Adrenal gland (tissue), 12 donors: ENCODE data around the gene DTX1. TPM values are rescaled to one million over a fixed set of nuclear protein-coding genes. Genes with fewer than 3 reads are reported as not detected.

ENCODE experiments used
- DNase-seq, 7 donors: peaks; one replicate each; pipeline ENCODE4 v3.0.0-alpha.2; 2019 to 2020
- H3K27ac ChIP-seq, 5 donors: fragments of 200-600 bp; sonication (generic) in 4 of 5; 1 replicate in 3 of 5; 2 replicates in 2 of 5; pipeline versions ENCODE4 v1.5.1 to v1.8.0; 2016 to 2020; ENCODE audit warnings: mild to moderate bottlenecking in 1 of 5
- H3K27me3 ChIP-seq: fragments of 200-600 bp; 2 replicates; pipeline ENCODE4 v1.8.0; 2021
- H3K36me3 ChIP-seq, 2 donors: fragments of 200-600 bp; replicated peaks in 1 of 2; 1 replicate in 1 of 2; 2 replicates in 1 of 2; pipeline versions ENCODE4 v1.5.1 to v1.8.0; 2018 to 2022
- H3K4me1 ChIP-seq, 2 donors: fragments of 200-600 bp; replicated peaks in 1 of 2; 1 replicate in 1 of 2; 2 replicates in 1 of 2; pipeline versions ENCODE4 v1.5.1 to v1.8.0; 2018 to 2021
- H3K4me3 ChIP-seq, 4 donors: fragments of 200-600 bp; sonication (generic) in 3 of 4; one replicate each; pipeline ENCODE4 v1.5.1; 2016 to 2018
- H3K9me3 ChIP-seq, 3 donors: fragments of 200-600 bp; sonication (generic) in 1 of 3; replicated peaks in 1 of 3; 1 replicate in 2 of 3; 2 replicates in 1 of 3; pipeline versions ENCODE4 v1.5.1 to v1.8.0; 2016 to 2021
- CTCF ChIP-seq, 6 experiments: fragments of 450-650 bp in 4 of 6; fragments of 200-600 bp in 2 of 6; sonication (generic) in 1 of 6; IDR thresholded peaks; 1 replicate in 5 of 6; 2 replicates in 1 of 6; pipeline versions ENCODE4 v1.5.1 to v1.8.0; 2016 to 2021; ENCODE audit warnings: antibody characterized with exemption in 6 of 6, mild to moderate bottlenecking in 2 of 6, moderate library complexity in 1 of 6
- POLR2A ChIP-seq, 2 donors: fragments of 450-650 bp; IDR thresholded peaks; one replicate each; pipeline ENCODE4 v1.6.1; 2017; ENCODE audit warnings: antibody characterized with exemption in 2 of 2, mild to moderate bottlenecking in 2 of 2, moderate library complexity in 1 of 2
- WGBS, 4 donors: extraction: QIAGEN DNeasy Blood & Tissue Kit in 2 of 4; methylation state at CpG; one replicate each; pipeline versions ENCODE4 v1.1.5 to v1.1.7; 2013 to 2017; 5-methylcytosine and 5-hydroxymethylcytosine counted together
- intact Hi-C, 2 donors: fragments of 100-400 bp; cut with DNase I; formaldehyde crosslinking; loops; one replicate each; pipeline versions ENCODE4 v1.14.1 to v1.15.0; 2022 to 2023
- polyA plus RNA-seq, 3 donors: library from polyadenylated mRNA; stranded (reverse); fragments of 200-250 nt in 2 of 3; fragments of 350-450 nt in 1 of 3; fragmentation: Illumina TruSeq in 1 of 3; extraction: RNeasy Lipid Tissue Mini Kit (QIAGEN cat#74804) in 1 of 3; gene quantifications; one replicate each; pipeline ENCODE4 v1.2.3, GENCODE V29; 2013 to 2014
- total RNA-seq, 9 donors: library from RNA; depleted of rRNA in 4 of 9; stranded (reverse); fragments of >200 nt in 4 of 9; fragments of 120-200 nt in 1 of 9; fragmentation: NEBNext Ultra II Directional in 1 of 9; extraction: Animal tissue kit (Norgen Biotek cat#: 25700) in 1 of 9; gene quantifications; one replicate each; pipeline versions ENCODE4 v1.1.0 to v1.2.4, GENCODE V29; 2013 to 2023
- donor health status: healthy with polysubstance abuse.
- donor health status: Bipolar disorder and iron deficiency.
- donor health status: DM: yes; HTN: yes; CAD: no.
- donor health status: DM: no; HTN: no; CAD: no.
- donor health status: DM: no; HTN: no; CAD: no.
- donor health status: DM: yes; HTN: yes; CAD: no.

DTX1 gene
- total and polyA plus RNA-seq, 12 donors: 1.3 to 20.0 (median 6.9) TPM

GRCh38 chr12:113093409-113094101 is 37.0 kb downstream of the DTX1 start:
- 52 to 69% (median 57%) methylated on average over 6 to 32 of the region's 32 CpGs for WGBS, 4 donors
- peaks cover 0 to 4% of the 10 kb centered on the region in 2 donors for H3K4me1 ChIP-seq
- H3K36me3 ChIP-seq: no peaks in the 10 kb centered on the region
- intact Hi-C loops: loop anchor here in 1 of 2 donors (5.0 kb wide), 1 partner anchor 36 kb away; the partner anchor contains the start of gene DTX1
- TF ChIP-seq POLR2A (IDR thresholded peaks at IDR 0.05) (no peak), CTCF (IDR thresholded peaks at IDR 0.05) (no peak)
- H3K9me3 ChIP-seq: no peaks in the 10 kb centered on the region
- DNase-seq: no peak
- no peaks in the 10 kb centered on the region for H3K27me3 ChIP-seq
- no peak overlapping the region for H3K4me3 ChIP-seq
- H3K27ac ChIP-seq: no peak overlapping the region

GRCh38 chr12:113094738-113095137 is 38.2 kb downstream of the DTX1 start:
- no peak overlapping the region for H3K4me3 ChIP-seq
- TF ChIP-seq CTCF (IDR thresholded peaks at IDR 0.05) (no peak), POLR2A (IDR thresholded peaks at IDR 0.05) (no peak)
- no peak for DNase-seq
- intact Hi-C loops: loop anchor here (5.0 kb wide), 2 partner anchors 37 to 47 kb away; partner anchors contain the start of gene DTX1 (in 1 of the 2)
- H3K9me3 ChIP-seq: no peaks in the 10 kb centered on the region
- H3K27me3 ChIP-seq: no peaks in the 10 kb centered on the region
- H3K4me1 ChIP-seq: peaks cover 0 to 4% of the 10 kb centered on the region in 2 donors
- no peaks in the 10 kb centered on the region for H3K36me3 ChIP-seq
- WGBS, 4 donors: 88 to 95% (median 90%) methylated on average over 5 to 16 of the region's 16 CpGs
- H3K27ac ChIP-seq: no peak overlapping the region

- intact Hi-C loops: loop anchor here in 1 of 2 donors (5.0 kb wide), 1 partner anchor 48 kb away; no protein-coding TSS in a partner anchor
- 47 to 55% (median 51%) methylated on average over 6 of the region's 6 CpGs for WGBS, 4 donors
- no peak for DNase-seq
- Histone ChIP-seq H3K36me3 (no peaks in the 10 kb centered on the region), H3K4me3 (no peak overlapping the region), H3K27me3 (no peaks in the 10 kb centered on the region), H3K27ac (no peak overlapping the region), H3K9me3 (no peaks in the 10 kb centered on the region), H3K4me1 (peaks cover 0 to 4% of the 10 kb centered on the region in 2 donors)
- no peak for TF ChIP-seq POLR2A (IDR thresholded peaks at IDR 0.05)
- TF ChIP-seq CTCF (IDR thresholded peaks at IDR 0.05): no peak
Observed at GRCh38 chr12:113095405-113095804, 38.9 kb downstream of the DTX1 start.

GRCh38 chr12:113096675-113097461 is 40.3 kb downstream of the DTX1 start:
- no peak for DNase-seq
- 83 to 88% (median 85%) methylated on average over 11 to 30 of the region's 30 CpGs for WGBS, 4 donors
- Histone ChIP-seq H3K4me3 (no peak overlapping the region), H3K36me3 (no peaks in the 10 kb centered on the region), H3K4me1 (peaks cover 0 to 4% of the 10 kb centered on the region in 2 donors), H3K27ac (no peak overlapping the region), H3K27me3 (no peaks in the 10 kb centered on the region), H3K9me3 (no peaks in the 10 kb centered on the region)
- TF ChIP-seq POLR2A (IDR thresholded peaks at IDR 0.05) (no peak), CTCF (IDR thresholded peaks at IDR 0.05) (no peak)
- intact Hi-C loops: loop anchor here in 1 of 2 donors (5.0 kb wide), 1 partner anchor 50 kb away; no protein-coding TSS in a partner anchor
